HUES64 (cell line): ENCODE data around the gene MOSMO.
A peak's percentile ranks its signal among the peaks of the same experiment; 100 is the strongest.

Experiments
- H3K27ac ChIP-seq: 2 replicates; pipeline ENCODE4 v1.7.0; 2013; ENCODE audit warnings: low read depth, low read length, inconsistent platforms
- H3K27me3 ChIP-seq: 2 replicates; pipeline ENCODE4 v1.6.1; 2013; ENCODE audit warnings: mild to moderate bottlenecking, low read length; ENCODE audit not compliant: insufficient read depth
- H3K36me3 ChIP-seq: 2 replicates; pipeline ENCODE4 v1.6.1; 2013; ENCODE audit warnings: mild to moderate bottlenecking, low read length; ENCODE audit not compliant: insufficient read depth
- H3K4me1 ChIP-seq: 2 replicates; pipeline ENCODE4 v1.6.1; 2013; ENCODE audit warnings: mild to moderate bottlenecking, low read length, moderate library complexity; ENCODE audit not compliant: insufficient read depth
- H3K4me3 ChIP-seq: 2 replicates; pipeline ENCODE4 v1.5.1; 2013; ENCODE audit warnings: mild to moderate bottlenecking, low read length, moderate library complexity
- H3K9ac ChIP-seq: 2 replicates; pipeline ENCODE4 v1.6.1; 2013; ENCODE audit warnings: mild to moderate bottlenecking, low read depth, low read length
- H3K9me3 ChIP-seq: 2 replicates; pipeline ENCODE4 v1.6.1; 2013; ENCODE audit warnings: low read depth, low read length; ENCODE audit not compliant: insufficient read depth
- WGBS: fragments of 150-250, 120-280 bp; methylation state at CpG from one replicate; pipeline ENCODE4 v1.1.7; 2013; ENCODE audit warnings: missing lambda C conversion rate; 5-methylcytosine and 5-hydroxymethylcytosine counted together

MOSMO gene

GRCh38 chr16:22003195-22003594 is 4.7 kb upstream of the MOSMO start:
- WGBS: 86% methylated on average over 4 of the region's 4 CpGs
- Histone ChIP-seq H3K4me3 (no peak overlapping the region), H3K27ac (no peak overlapping the region), H3K9ac (no peak overlapping the region), H3K9me3 (no peaks in the 10 kb centered on the region), H3K36me3 (no peaks in the 10 kb centered on the region), H3K4me1 (no peaks in the 10 kb centered on the region), H3K27me3 (peaks cover 16% of the 10 kb centered on the region)

DNA sequence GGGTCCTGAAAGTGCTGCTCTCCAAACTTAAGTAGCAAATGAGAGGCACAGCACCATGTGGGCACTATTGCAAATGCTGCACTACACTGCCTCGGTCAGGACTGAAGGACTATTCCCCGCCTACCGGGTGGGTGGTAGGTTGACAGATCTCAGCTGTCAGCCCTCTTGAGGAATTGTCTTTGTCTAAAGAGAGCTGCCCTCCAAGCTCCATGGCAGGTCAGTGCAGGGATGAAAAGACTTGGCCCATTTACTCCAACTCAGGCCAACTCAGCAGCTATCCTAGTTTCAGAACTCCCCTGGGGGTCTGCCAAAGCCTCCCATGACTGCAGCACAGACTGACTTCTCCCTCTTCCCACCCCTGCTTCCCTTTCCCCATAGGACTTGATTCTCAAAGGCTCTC is 3.6 kb upstream of the MOSMO start:
- Histone ChIP-seq H3K9ac (no peak overlapping the region), H3K27ac (no peak overlapping the region), H3K36me3 (no peaks in the 10 kb centered on the region), H3K27me3 (peaks cover 20% of the 10 kb centered on the region), H3K4me1 (no peaks in the 10 kb centered on the region), H3K9me3 (no peaks in the 10 kb centered on the region), H3K4me3 (no peak overlapping the region)
- WGBS: 39% methylated on average over 3 of the region's 3 CpGs

DNA sequence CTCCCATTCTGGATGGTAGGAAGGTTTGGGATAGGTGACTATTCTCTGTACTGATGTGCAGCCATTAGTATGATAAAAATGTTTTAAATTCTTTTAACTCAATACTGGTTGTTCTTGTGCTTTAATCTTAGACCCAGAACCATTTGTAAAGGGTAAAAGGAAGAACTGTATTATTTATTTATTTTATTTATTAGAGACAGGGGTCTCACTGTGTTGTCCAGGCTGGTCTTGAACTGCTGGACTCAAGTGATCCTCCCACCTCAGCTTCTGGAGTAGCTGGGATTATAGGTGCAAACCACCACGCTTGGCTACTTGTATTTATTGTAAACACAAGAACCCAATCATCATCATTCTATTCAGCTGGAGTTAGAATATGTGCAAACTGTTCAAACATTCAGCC is 2.2 kb upstream of the MOSMO start:
- Histone ChIP-seq H3K27ac (no peak overlapping the region), H3K9me3 (no peaks in the 10 kb centered on the region), H3K4me3 (no peak overlapping the region), H3K9ac (no peak overlapping the region), H3K4me1 (no peaks in the 10 kb centered on the region), H3K36me3 (no peaks in the 10 kb centered on the region), H3K27me3 (peaks cover 20% of the 10 kb centered on the region)
- 88% methylated on average over 1 of the region's 1 CpG for WGBS

- Histone ChIP-seq H3K9ac (no peak overlapping the region), H3K4me1 (no peaks in the 10 kb centered on the region), H3K27ac (no peak overlapping the region), H3K9me3 (no peaks in the 10 kb centered on the region), H3K36me3 (no peaks in the 10 kb centered on the region), H3K27me3 (peaks cover 20% of the 10 kb centered on the region), H3K4me3 (peak overlapping the region; percentile 80)
- 71% methylated on average over 6 of the region's 6 CpGs for WGBS
Measured at GRCh38 chr16:22006636-22007035, 1.3 kb upstream of the MOSMO start.

- H3K4me3 ChIP-seq: peak overlapping the region; percentile 80
- H3K27me3 ChIP-seq: peaks cover 20% of the 10 kb centered on the region
- H3K27ac ChIP-seq: no peak overlapping the region
- H3K9ac ChIP-seq: no peak overlapping the region
- no peaks in the 10 kb centered on the region for H3K9me3 ChIP-seq
- WGBS: 11% methylated on average over 8 of the region's 8 CpGs
- H3K36me3 ChIP-seq: no peaks in the 10 kb centered on the region
- H3K4me1 ChIP-seq: no peaks in the 10 kb centered on the region
Measured at GRCh38 chr16:22007159-22007508, 777 bp upstream of the MOSMO start.

DNA sequence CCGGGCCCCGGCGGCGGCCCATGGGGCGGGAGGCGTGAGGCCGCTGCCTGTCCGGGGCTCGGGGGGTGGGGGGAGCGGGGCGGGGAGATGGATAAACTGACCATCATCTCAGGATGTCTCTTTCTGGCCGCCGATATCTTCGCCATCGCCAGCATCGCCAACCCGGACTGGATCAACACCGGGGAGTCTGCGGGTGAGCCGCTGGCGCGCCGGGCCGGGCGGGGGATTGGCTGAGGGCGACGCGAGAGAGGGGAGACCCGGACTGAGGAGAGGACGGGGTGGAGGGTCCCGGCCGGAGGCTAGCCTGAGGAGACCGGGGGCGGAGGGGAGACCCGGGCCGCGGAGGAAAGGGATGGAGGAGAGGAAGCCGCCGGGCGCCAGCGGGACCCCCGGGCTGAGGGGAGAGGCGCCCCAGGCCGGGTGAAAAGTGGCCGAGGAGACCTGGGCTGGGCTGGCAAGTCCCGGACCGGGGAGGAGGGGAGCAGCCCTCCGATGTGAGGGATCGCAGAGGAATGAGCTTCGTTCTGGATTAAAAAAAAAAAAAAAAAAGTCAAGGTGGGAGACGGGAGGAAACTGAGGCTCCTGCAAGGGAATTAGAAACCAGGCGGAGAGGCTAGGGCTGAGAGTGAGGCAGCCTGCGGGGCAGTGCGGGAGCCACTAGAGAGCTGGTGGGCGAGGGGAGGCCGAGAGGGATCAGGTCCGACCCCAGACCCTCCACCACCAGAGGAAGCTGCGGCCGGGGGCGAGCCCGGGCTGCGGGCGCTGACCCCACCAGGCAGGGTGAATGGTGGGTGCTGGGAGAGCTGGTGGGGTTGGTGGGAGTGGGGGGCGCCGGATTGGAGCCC is 526 bp downstream of the MOSMO start:
- H3K27ac ChIP-seq: no peak overlapping the region
- no peaks in the 10 kb centered on the region for H3K36me3 ChIP-seq
- H3K9ac ChIP-seq: peak overlapping the region; percentile 67
- no peaks in the 10 kb centered on the region for H3K9me3 ChIP-seq
- H3K27me3 ChIP-seq: peaks cover 17% of the 10 kb centered on the region
- H3K4me1 ChIP-seq: no peaks in the 10 kb centered on the region
- peak overlapping the region; percentile 80 for H3K4me3 ChIP-seq
- WGBS: 9% methylated on average over 56 of the region's 65 CpGs

DNA sequence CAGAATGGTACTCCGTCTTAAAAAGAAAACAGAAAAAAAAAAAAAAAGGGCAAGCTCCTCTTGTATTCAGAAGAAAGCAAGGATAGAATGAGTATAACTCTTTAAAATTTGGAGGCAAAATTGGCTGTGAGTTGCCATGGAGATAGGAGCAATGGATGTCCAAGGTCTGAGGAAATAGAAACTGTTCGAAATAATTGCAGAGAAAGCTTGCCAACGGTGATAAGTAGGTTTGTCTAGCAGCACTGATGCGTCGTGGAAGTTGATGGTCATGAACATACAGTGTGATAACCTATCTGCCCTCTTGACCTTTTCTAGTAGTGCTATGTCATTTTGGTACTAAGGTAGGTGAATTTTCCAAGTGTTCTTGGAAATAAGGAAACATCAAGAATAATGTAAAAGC is 3.0 kb downstream of the MOSMO start:
- no peak overlapping the region for H3K9ac ChIP-seq

GRCh38 chr16:22012241-22012640 is 4.3 kb downstream of the MOSMO start:
- WGBS: no CpG with 5 or more reads among the region's 2 CpGs
- H3K4me3 ChIP-seq: no peak overlapping the region
- H3K9me3 ChIP-seq: no peaks in the 10 kb centered on the region
- no peak overlapping the region for H3K27ac ChIP-seq
- no peaks in the 10 kb centered on the region for H3K36me3 ChIP-seq
- H3K9ac ChIP-seq: no peak overlapping the region
- no peaks in the 10 kb centered on the region for H3K4me1 ChIP-seq
- H3K27me3 ChIP-seq: peaks cover 4% of the 10 kb centered on the region; the same call in 1 of the 2 replicates

More for the DNA sequence above, 3.0 kb downstream of the MOSMO start:
- H3K36me3 ChIP-seq: no peaks in the 10 kb centered on the region
- WGBS: 95% methylated on average over 5 of the region's 5 CpGs
- H3K27ac ChIP-seq: no peak overlapping the region
- H3K4me1 ChIP-seq: no peaks in the 10 kb centered on the region
- peaks cover 16% of the 10 kb centered on the region for H3K27me3 ChIP-seq
- no peaks in the 10 kb centered on the region for H3K9me3 ChIP-seq
- no peak overlapping the region for H3K4me3 ChIP-seq

GRCh38 chr16:22013486-22013885 is 5.6 kb downstream of the MOSMO start:
- H3K4me3 ChIP-seq: no peak overlapping the region
- peaks cover 4% of the 10 kb centered on the region; the same call in 1 of the 2 replicates for H3K27me3 ChIP-seq
- no peak overlapping the region for H3K27ac ChIP-seq
- H3K9me3 ChIP-seq: no peaks in the 10 kb centered on the region
- H3K9ac ChIP-seq: no peak overlapping the region
- H3K36me3 ChIP-seq: no peaks in the 10 kb centered on the region
- no peaks in the 10 kb centered on the region for H3K4me1 ChIP-seq
- WGBS: 89% methylated on average over 3 of the region's 4 CpGs

DNA sequence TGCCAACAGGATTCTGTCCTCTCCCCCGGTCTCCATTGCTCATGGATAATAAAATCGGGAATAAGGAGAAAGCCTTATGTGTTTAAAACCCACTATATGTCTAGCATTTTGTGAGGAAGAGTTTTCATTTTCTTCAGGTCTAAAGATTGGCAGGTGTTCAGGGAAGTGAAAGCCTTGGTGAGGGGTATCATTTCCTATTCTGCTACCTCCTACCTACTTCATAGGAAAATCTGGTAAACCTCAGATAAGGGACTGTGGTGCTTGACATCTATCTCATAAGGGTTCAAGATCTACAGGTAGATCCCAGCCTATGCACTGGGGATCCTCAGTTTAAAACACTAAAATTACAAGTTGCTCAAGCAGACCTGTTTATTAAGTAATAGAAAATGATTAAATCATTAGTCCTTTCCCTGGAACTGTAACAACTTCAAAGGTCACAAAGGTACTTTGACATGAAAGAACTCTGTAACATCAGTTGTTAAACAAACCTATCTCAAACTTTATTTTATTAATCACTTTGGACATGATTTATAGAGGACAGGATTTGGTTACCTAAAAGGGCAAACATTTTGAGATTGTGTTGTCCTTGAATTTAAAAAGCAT is 6.5 kb downstream of the MOSMO start:
- Histone ChIP-seq H3K36me3 (no peaks in the 10 kb centered on the region), H3K27me3 (no peaks in the 10 kb centered on the region), H3K4me3 (no peak overlapping the region), H3K9me3 (no peaks in the 10 kb centered on the region), H3K9ac (no peak overlapping the region), H3K27ac (no peak overlapping the region), H3K4me1 (no peaks in the 10 kb centered on the region)
- WGBS: 83% methylated on average over 2 of the region's 2 CpGs

- no peaks in the 10 kb centered on the region for H3K9me3 ChIP-seq
- no peak overlapping the region for H3K4me3 ChIP-seq
- no peak overlapping the region for H3K27ac ChIP-seq
- no peak overlapping the region for H3K9ac ChIP-seq
- 94% methylated on average over 4 of the region's 4 CpGs for WGBS
- no peaks in the 10 kb centered on the region for H3K36me3 ChIP-seq
- no peaks in the 10 kb centered on the region for H3K4me1 ChIP-seq
- no peaks in the 10 kb centered on the region for H3K27me3 ChIP-seq
Measured at GRCh38 chr16:22016927-22017326, 9.0 kb downstream of the MOSMO start.
